Caco-2 (cell line): ENCODE measurements around the gene DLG2. TPM values are rescaled to one million over a fixed set of nuclear protein-coding genes. Genes with fewer than 3 reads are reported as not detected.

Experiments used
- BruUV-seq: library from RNA; stranded (reverse); fragments of 400-500 nt; replicated peaks from 2 replicates; lab custom pipeline; 2021; lab: Mats Ljungman, UMichigan
- CTCF ChIA-PET: fragments of 300-600 bp; sonication (Branson Sonifier 250); formaldehyde crosslinking; loops from one replicate; lab custom pipeline; 2022; ENCODE audit warnings: antibody characterized with exemption; lab: Charles Lee
- POLR2A ChIA-PET: fragments of 300-600 bp; sonication (Branson Sonifier 250); formaldehyde crosslinking; loops from one replicate; lab custom pipeline; 2022; ENCODE audit warnings: antibody characterized with exemption; lab: Charles Lee
- DNase-seq, 2 experiments: peaks; one replicate each; pipeline versions ENCODE4 v3.0.0 to v3.0.0-alpha.2; 2020 to 2022
- H3K27me3 ChIP-seq: replicated peaks from 2 replicates; pipeline ENCODE4 v1.6.0; 2011; ENCODE audit warnings: low read length; ENCODE audit not compliant: control insufficient read depth, insufficient read depth
- H3K36me3 ChIP-seq: 2 replicates; pipeline ENCODE4 v1.5.1; 2011; ENCODE audit warnings: low read length; ENCODE audit not compliant: control insufficient read depth, insufficient read depth
- H3K4me1 ChIP-seq: fragments of 250-450 bp; sonication (Bioruptor Pico); 2 replicates; pipeline ENCODE4 v1.5.1; 2020; ENCODE audit warnings: mild to moderate bottlenecking
- H3K4me3 ChIP-seq: 2 replicates; pipeline ENCODE4 v1.5.1; 2011; ENCODE audit warnings: low read depth, mild to moderate bottlenecking, control low read depth, low read length
- H3K9me3 ChIP-seq: fragments of 250-450 bp; sonication (Bioruptor Pico); 2 replicates; pipeline ENCODE4 v1.5.1; 2020; ENCODE audit warnings: mild to moderate bottlenecking, moderate library complexity
- H3K27ac Mint-ChIP-seq: one replicate; pipeline ENCODE4 v1.8.0; 2022; ENCODE audit warnings: mixed read lengths; ENCODE audit not compliant: unreplicated experiment
- H3K27me3 Mint-ChIP-seq: one replicate; pipeline ENCODE4 v1.8.0; 2022; ENCODE audit warnings: mixed read lengths; ENCODE audit not compliant: insufficient read depth, unreplicated experiment
- H3K36me3 Mint-ChIP-seq: one replicate; pipeline ENCODE4 v1.8.0; 2022; ENCODE audit warnings: mild to moderate bottlenecking, mixed read lengths; ENCODE audit not compliant: insufficient read depth, unreplicated experiment
- H3K4me1 Mint-ChIP-seq: one replicate; pipeline ENCODE4 v1.8.0; 2022; ENCODE audit warnings: low read depth, mixed read lengths; ENCODE audit not compliant: unreplicated experiment
- H3K4me3 Mint-ChIP-seq: one replicate; pipeline ENCODE4 v1.8.0; 2022; ENCODE audit warnings: mild to moderate bottlenecking, moderate library complexity, mixed read lengths; ENCODE audit not compliant: unreplicated experiment
- H3K9me3 Mint-ChIP-seq: one replicate; pipeline ENCODE4 v1.8.0; 2022; ENCODE audit warnings: mixed read lengths; ENCODE audit not compliant: unreplicated experiment
- CTCF ChIP-seq, 2 experiments: fragments of 200-600 bp in 1 of 2; IDR thresholded peaks; 1 replicate in 1 of 2; 2 replicates in 1 of 2; pipeline versions ENCODE4 v1.5.1 to v1.8.0; 2011 to 2022; ENCODE audit warnings: antibody characterized with exemption in 1 of 2, control low read depth in 1 of 2, inconsistent platforms in 1 of 2, low read depth in 1 of 2, low read length in 1 of 2, mild to moderate bottlenecking in 1 of 2, moderate library complexity in 1 of 2; ENCODE audit not compliant: insufficient read depth in 1 of 2, severe bottlenecking in 1 of 2, unreplicated experiment in 1 of 2
- intact Hi-C: fragments of 100-400 bp; cut with micrococcal nuclease; formaldehyde crosslinking; loops from one replicate; pipeline ENCODE4 v1.10.0; 2022; ENCODE audit not compliant: unreplicated experiment
- total RNA-seq: library from RNA; stranded (reverse); gene quantifications from 2 replicates; pipeline ENCODE4 v1.2.3, GENCODE V29; 2022

DLG2 gene
- total RNA-seq, 1 experiment from 2014 or later: 21.6 TPM

- ChIA-PET CTCF (no interaction called here), POLR2A (no interaction called here)
- Mint-ChIP-seq H3K9me3 (no peaks in the 10 kb centered on the region), H3K27ac (no peak overlapping the region), H3K4me3 (no peak overlapping the region), H3K36me3 (no peaks in the 10 kb centered on the region), H3K27me3 (peaks cover 21% of the 10 kb centered on the region), H3K4me1 (no peaks in the 10 kb centered on the region)
- DNase-seq: no peak
- intact Hi-C loops: no loop called here
- Histone ChIP-seq H3K27me3 (peaks cover 3% of the 10 kb centered on the region; the same call in 1 of the 2 replicates), H3K9me3 (no peaks in the 10 kb centered on the region), H3K4me1 (no peaks in the 10 kb centered on the region), H3K36me3 (no peaks in the 10 kb centered on the region), H3K4me3 (no peak overlapping the region)
- no TSS peak for BruUV-seq
- no peak for TF ChIP-seq CTCF (IDR thresholded peaks at IDR 0.05; ENCODE audit: insufficient read depth in 1 of 2, low read depth in 1 of 2, low read length in 1 of 2, severe bottlenecking in 1 of 2, unreplicated experiment in 1 of 2)
Measured at GRCh38 chr11:84721561-84721961, 905.6 kb downstream of the DLG2 start.

GRCh38 chr11:84720706-84721402 is 906.3 kb downstream of the DLG2 start:
- H3K4me1 Mint-ChIP-seq: no peaks in the 10 kb centered on the region
- ChIA-PET CTCF (no interaction called here), POLR2A (no interaction called here)
- no peaks in the 10 kb centered on the region for H3K36me3 ChIP-seq
- H3K27ac Mint-ChIP-seq: no peak overlapping the region
- no peaks in the 10 kb centered on the region for H3K9me3 Mint-ChIP-seq
- H3K27me3 Mint-ChIP-seq: peaks cover 21% of the 10 kb centered on the region
- peak in 1 of 2 experiments; percentile 28 for DNase-seq
- peaks cover 3% of the 10 kb centered on the region; the same call in 1 of the 2 replicates for H3K27me3 ChIP-seq
- intact Hi-C loops: no loop called here
- H3K9me3 ChIP-seq: no peaks in the 10 kb centered on the region
- no peaks in the 10 kb centered on the region for H3K36me3 Mint-ChIP-seq
- no peak overlapping the region for H3K4me3 ChIP-seq
- H3K4me1 ChIP-seq: no peaks in the 10 kb centered on the region
- no TSS peak for BruUV-seq
- no peak for TF ChIP-seq CTCF (IDR thresholded peaks at IDR 0.05; ENCODE audit: insufficient read depth in 1 of 2, low read depth in 1 of 2, low read length in 1 of 2, severe bottlenecking in 1 of 2, unreplicated experiment in 1 of 2)
- peak overlapping the region; percentile 49 for H3K4me3 Mint-ChIP-seq

GRCh38 chr11:84719935-84720577 is 907.1 kb downstream of the DLG2 start:
- no peak overlapping the region for H3K4me3 ChIP-seq
- H3K36me3 ChIP-seq: no peaks in the 10 kb centered on the region
- no peak for DNase-seq
- CTCF ChIA-PET: interaction anchor here (1.7 kb wide), 1 partner anchor 162 kb away, joined by 7 read pairs; no protein-coding TSS in a partner anchor
- no peaks in the 10 kb centered on the region for H3K9me3 ChIP-seq
- POLR2A ChIA-PET: no interaction called here
- intact Hi-C loops: loop anchor here (10.0 kb wide), 1 partner anchor 335 kb away; no protein-coding TSS in a partner anchor
- no peaks in the 10 kb centered on the region for H3K36me3 Mint-ChIP-seq
- H3K4me1 Mint-ChIP-seq: no peaks in the 10 kb centered on the region
- peak overlapping the region; percentile 49 for H3K4me3 Mint-ChIP-seq
- peaks cover 3% of the 10 kb centered on the region; the same call in 1 of the 2 replicates for H3K27me3 ChIP-seq
- H3K27me3 Mint-ChIP-seq: peaks cover 21% of the 10 kb centered on the region
- H3K27ac Mint-ChIP-seq: no peak overlapping the region
- TF ChIP-seq CTCF (IDR thresholded peaks at IDR 0.05; ENCODE audit: insufficient read depth in 1 of 2, low read depth in 1 of 2, low read length in 1 of 2, severe bottlenecking in 1 of 2, unreplicated experiment in 1 of 2): no peak
- no peaks in the 10 kb centered on the region for H3K4me1 ChIP-seq
- H3K9me3 Mint-ChIP-seq: no peaks in the 10 kb centered on the region
- BruUV-seq: no TSS peak
